H1 (cell line): ENCODE measurements around the gene WWC2.

Experiments used
- E2F6 ChIP-seq: IDR thresholded peaks from 2 replicates; pipeline ENCODE4 v1.6.1; 2012; ENCODE audit warnings: inconsistent platforms
- TF ChIP-seq, protein P1 (sequence below), 3 experiments: IDR thresholded peaks; 1 replicate in 2 of 3; 2 replicates in 1 of 3; pipeline versions ENCODE4 v1.5.1 to v1.6.1; 2011; ENCODE audit warnings: low read length in 3 of 3, mild to moderate bottlenecking in 3 of 3, inconsistent platforms in 2 of 3, low read depth in 1 of 3, moderate library complexity in 1 of 3; ENCODE audit not compliant: insufficient read depth in 1 of 3; ENCODE audit errors: control extremely low read depth in 1 of 3

- TF ChIP-seq, protein P1, sequence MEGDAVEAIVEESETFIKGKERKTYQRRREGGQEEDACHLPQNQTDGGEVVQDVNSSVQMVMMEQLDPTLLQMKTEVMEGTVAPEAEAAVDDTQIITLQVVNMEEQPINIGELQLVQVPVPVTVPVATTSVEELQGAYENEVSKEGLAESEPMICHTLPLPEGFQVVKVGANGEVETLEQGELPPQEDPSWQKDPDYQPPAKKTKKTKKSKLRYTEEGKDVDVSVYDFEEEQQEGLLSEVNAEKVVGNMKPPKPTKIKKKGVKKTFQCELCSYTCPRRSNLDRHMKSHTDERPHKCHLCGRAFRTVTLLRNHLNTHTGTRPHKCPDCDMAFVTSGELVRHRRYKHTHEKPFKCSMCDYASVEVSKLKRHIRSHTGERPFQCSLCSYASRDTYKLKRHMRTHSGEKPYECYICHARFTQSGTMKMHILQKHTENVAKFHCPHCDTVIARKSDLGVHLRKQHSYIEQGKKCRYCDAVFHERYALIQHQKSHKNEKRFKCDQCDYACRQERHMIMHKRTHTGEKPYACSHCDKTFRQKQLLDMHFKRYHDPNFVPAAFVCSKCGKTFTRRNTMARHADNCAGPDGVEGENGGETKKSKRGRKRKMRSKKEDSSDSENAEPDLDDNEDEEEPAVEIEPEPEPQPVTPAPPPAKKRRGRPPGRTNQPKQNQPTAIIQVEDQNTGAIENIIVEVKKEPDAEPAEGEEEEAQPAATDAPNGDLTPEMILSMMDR (IDR thresholded peaks at IDR 0.05; ENCODE audit: control extremely low read depth in 1 of 3, insufficient read depth in 1 of 3, low read depth in 1 of 3, low read length in 3 of 3): no peak
- TF ChIP-seq E2F6: no peak
Measured at GRCh38 chr4:183335369-183335940, 236.4 kb downstream of the WWC2 start.
